ENCODE measurements around the gene CRYBA4.

DNA sequence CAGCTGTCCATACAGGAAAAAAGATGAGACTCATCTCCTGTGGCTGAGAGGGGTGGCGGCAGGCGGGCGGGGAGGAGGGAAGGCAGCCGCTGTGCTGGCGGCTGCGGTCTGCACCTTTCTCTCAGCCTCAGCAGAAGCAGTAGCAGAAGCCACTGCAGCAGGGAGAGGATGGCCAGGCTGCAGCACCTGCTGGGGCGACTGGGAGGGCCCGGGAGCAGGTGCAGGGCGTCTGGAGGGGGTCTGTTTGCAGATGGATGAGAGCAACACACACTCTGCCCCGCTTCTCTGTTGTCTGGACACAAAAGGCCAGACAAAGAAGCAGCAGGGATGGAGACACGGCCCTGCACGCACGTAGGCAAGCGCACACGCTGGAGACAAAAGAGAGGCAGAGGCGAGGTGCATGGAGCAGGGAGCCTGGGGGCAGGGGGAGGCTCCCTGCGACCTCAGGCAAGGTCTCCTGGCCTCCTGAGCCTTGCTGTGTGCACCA lies 26.3 kb downstream of the CRYBA4 start:
- TF ChIP-seq, protein P1, sequence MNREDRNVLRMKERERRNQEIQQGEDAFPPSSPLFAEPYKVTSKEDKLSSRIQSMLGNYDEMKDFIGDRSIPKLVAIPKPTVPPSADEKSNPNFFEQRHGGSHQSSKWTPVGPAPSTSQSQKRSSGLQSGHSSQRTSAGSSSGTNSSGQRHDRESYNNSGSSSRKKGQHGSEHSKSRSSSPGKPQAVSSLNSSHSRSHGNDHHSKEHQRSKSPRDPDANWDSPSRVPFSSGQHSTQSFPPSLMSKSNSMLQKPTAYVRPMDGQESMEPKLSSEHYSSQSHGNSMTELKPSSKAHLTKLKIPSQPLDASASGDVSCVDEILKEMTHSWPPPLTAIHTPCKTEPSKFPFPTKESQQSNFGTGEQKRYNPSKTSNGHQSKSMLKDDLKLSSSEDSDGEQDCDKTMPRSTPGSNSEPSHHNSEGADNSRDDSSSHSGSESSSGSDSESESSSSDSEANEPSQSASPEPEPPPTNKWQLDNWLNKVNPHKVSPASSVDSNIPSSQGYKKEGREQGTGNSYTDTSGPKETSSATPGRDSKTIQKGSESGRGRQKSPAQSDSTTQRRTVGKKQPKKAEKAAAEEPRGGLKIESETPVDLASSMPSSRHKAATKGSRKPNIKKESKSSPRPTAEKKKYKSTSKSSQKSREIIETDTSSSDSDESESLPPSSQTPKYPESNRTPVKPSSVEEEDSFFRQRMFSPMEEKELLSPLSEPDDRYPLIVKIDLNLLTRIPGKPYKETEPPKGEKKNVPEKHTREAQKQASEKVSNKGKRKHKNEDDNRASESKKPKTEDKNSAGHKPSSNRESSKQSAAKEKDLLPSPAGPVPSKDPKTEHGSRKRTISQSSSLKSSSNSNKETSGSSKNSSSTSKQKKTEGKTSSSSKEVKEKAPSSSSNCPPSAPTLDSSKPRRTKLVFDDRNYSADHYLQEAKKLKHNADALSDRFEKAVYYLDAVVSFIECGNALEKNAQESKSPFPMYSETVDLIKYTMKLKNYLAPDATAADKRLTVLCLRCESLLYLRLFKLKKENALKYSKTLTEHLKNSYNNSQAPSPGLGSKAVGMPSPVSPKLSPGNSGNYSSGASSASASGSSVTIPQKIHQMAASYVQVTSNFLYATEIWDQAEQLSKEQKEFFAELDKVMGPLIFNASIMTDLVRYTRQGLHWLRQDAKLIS (CRISPR knock-in tag; IDR thresholded peaks at IDR 0.05) = no peak
- TF ChIP-seq, protein P2, sequence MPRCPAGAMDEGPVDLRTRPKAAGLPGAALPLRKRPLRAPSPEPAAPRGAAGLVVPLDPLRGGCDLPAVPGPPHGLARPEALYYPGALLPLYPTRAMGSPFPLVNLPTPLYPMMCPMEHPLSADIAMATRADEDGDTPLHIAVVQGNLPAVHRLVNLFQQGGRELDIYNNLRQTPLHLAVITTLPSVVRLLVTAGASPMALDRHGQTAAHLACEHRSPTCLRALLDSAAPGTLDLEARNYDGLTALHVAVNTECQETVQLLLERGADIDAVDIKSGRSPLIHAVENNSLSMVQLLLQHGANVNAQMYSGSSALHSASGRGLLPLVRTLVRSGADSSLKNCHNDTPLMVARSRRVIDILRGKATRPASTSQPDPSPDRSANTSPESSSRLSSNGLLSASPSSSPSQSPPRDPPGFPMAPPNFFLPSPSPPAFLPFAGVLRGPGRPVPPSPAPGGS (CRISPR knock-in tag; IDR thresholded peaks at IDR 0.05) = no peak
- TF ChIP-seq, protein P3, sequence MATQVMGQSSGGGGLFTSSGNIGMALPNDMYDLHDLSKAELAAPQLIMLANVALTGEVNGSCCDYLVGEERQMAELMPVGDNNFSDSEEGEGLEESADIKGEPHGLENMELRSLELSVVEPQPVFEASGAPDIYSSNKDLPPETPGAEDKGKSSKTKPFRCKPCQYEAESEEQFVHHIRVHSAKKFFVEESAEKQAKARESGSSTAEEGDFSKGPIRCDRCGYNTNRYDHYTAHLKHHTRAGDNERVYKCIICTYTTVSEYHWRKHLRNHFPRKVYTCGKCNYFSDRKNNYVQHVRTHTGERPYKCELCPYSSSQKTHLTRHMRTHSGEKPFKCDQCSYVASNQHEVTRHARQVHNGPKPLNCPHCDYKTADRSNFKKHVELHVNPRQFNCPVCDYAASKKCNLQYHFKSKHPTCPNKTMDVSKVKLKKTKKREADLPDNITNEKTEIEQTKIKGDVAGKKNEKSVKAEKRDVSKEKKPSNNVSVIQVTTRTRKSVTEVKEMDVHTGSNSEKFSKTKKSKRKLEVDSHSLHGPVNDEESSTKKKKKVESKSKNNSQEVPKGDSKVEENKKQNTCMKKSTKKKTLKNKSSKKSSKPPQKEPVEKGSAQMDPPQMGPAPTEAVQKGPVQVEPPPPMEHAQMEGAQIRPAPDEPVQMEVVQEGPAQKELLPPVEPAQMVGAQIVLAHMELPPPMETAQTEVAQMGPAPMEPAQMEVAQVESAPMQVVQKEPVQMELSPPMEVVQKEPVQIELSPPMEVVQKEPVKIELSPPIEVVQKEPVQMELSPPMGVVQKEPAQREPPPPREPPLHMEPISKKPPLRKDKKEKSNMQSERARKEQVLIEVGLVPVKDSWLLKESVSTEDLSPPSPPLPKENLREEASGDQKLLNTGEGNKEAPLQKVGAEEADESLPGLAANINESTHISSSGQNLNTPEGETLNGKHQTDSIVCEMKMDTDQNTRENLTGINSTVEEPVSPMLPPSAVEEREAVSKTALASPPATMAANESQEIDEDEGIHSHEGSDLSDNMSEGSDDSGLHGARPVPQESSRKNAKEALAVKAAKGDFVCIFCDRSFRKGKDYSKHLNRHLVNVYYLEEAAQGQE (IDR thresholded peaks at IDR 0.05; ENCODE audit: borderline replicate concordance in 1 of 2, low read depth in 1 of 2, low read length in 2 of 2) = no peak
- TF ChIP-seq MAZ (IDR thresholded peaks at IDR 0.05; ENCODE audit: borderline replicate concordance, low read depth, low read length) = no peak
- no peak for TF ChIP-seq MAZ (CRISPR knock-in tag; IDR thresholded peaks at IDR 0.05; ENCODE audit: low read depth)
- no peak for TF ChIP-seq MYC (CRISPR knock-in tag; IDR thresholded peaks at IDR 0.05; ENCODE audit: borderline replicate concordance)
- TF ChIP-seq ZNF274 (CRISPR knock-in tag; IDR thresholded peaks at IDR 0.05) = no peak
- TF ChIP-seq, protein P4, sequence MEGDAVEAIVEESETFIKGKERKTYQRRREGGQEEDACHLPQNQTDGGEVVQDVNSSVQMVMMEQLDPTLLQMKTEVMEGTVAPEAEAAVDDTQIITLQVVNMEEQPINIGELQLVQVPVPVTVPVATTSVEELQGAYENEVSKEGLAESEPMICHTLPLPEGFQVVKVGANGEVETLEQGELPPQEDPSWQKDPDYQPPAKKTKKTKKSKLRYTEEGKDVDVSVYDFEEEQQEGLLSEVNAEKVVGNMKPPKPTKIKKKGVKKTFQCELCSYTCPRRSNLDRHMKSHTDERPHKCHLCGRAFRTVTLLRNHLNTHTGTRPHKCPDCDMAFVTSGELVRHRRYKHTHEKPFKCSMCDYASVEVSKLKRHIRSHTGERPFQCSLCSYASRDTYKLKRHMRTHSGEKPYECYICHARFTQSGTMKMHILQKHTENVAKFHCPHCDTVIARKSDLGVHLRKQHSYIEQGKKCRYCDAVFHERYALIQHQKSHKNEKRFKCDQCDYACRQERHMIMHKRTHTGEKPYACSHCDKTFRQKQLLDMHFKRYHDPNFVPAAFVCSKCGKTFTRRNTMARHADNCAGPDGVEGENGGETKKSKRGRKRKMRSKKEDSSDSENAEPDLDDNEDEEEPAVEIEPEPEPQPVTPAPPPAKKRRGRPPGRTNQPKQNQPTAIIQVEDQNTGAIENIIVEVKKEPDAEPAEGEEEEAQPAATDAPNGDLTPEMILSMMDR (CRISPR knock-in tag; IDR thresholded peaks at IDR 0.05) = no peak
- no peak for TF ChIP-seq POLR2A (IDR thresholded peaks at IDR 0.05; ENCODE audit: insufficient read depth in 1 of 2, low read depth in 2 of 2, low read length in 2 of 2)
- TF ChIP-seq ASH2L (IDR thresholded peaks at IDR 0.05; ENCODE audit: insufficient read length, low read depth, low read length) = no peak
- no peak for TF ChIP-seq JUND (CRISPR knock-in tag; IDR thresholded peaks at IDR 0.05)
- TF ChIP-seq YY1 (IDR thresholded peaks at IDR 0.05; ENCODE audit: insufficient read depth, insufficient replicate concordance, low read depth, low read length) = no peak
- no peak for TF ChIP-seq MEIS1 (CRISPR knock-in tag; IDR thresholded peaks at IDR 0.05; ENCODE audit: borderline replicate concordance)
- no peak for TF ChIP-seq ZNF644 (CRISPR knock-in tag; IDR thresholded peaks at IDR 0.05; ENCODE audit: low read depth)
- TF ChIP-seq PCBP1 (IDR thresholded peaks at IDR 0.05; ENCODE audit: borderline replicate concordance, low read depth, low read length) = no peak
